ENCODE measurements around the gene SMCO4.

DNA sequence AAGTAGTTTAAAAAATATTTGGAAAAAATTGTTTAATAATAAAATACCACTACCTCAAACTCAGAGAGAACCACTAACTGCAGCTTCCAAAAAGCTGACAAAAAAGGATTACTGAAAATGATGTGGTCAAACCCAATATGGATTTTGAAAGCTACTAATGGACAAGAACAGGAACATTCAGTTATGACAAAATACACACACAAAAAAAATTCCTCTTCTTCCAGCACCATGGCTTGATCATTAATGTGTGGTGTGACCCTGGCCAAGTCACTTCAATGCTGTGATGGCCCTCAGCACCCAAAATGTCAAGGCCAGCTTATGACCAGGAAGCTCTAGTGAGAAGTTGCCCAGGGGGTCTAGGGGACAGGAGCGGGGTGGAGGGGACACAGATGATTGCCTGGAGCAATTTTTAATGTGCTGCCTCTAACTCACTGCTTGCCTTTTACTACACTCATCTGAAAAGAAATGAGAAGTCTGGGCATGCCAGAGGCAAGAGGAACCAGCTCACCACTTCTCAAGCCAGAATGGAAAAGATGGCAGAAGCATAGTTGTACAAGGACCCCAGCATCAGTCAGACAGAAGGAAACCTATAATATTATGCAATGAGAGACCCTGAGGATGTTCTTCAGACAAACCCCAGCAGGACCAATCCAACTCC, 2.2 kb downstream of the SMCO4 start:
- TF ChIP-seq, protein P1, sequence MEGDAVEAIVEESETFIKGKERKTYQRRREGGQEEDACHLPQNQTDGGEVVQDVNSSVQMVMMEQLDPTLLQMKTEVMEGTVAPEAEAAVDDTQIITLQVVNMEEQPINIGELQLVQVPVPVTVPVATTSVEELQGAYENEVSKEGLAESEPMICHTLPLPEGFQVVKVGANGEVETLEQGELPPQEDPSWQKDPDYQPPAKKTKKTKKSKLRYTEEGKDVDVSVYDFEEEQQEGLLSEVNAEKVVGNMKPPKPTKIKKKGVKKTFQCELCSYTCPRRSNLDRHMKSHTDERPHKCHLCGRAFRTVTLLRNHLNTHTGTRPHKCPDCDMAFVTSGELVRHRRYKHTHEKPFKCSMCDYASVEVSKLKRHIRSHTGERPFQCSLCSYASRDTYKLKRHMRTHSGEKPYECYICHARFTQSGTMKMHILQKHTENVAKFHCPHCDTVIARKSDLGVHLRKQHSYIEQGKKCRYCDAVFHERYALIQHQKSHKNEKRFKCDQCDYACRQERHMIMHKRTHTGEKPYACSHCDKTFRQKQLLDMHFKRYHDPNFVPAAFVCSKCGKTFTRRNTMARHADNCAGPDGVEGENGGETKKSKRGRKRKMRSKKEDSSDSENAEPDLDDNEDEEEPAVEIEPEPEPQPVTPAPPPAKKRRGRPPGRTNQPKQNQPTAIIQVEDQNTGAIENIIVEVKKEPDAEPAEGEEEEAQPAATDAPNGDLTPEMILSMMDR (conservative IDR thresholded peaks at IDR 0.05; ENCODE audit: low read length): no peak
- TF ChIP-seq EZH2phosphoT487 (IDR thresholded peaks at IDR 0.05; ENCODE audit: borderline replicate concordance): no peak

Measured in Loucy (cell line).